Measurements from ENCODE around the gene ZNF217.
"Not testable (repeated sequence)": the region's sequence is repeated elsewhere in the genome, so short reads cannot be mapped to it uniquely, and the experiment has no call there.

ZNF217 gene

DNA sequence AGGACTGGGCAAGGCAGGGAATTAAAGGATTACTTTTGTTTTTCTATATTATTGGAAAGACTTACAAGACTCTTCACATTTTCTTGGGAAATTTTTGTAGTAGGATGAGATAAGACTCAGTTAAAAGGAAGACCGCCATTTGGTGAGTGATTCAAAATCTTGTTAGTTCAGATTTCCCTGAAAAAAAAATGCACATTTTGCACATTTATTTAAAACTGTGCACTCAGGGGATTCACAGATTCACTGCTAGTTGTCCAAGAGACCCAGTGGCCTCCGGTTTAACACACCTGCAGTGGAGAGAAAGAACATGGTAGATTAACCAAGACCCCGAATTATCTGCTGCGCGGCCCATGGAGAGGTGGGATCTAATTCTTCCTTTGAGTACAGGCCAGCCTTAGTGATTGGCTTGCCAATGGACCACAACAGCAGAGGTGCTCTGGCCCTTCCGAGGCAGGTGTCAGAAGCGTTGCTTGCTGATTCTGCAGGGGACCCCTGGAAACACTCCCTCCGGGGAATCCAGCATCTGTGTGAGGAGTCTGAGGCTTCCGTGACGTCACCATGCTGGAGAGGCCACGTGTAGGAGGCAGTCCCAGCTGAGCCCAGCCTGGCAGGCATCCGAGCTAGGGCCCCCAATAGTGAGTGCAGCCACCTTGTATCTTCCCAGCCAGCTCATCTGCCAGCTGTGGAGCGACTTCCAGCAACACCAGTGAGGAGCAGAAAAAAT is 68.9 kb downstream of the ZNF217 start:
- DNase-seq (ENCODE audit: extremely low spot score) = no peak
- ChIA-PET POLR2A (no interaction called here), CTCF (no interaction called here)
- TF ChIP-seq, protein P1, sequence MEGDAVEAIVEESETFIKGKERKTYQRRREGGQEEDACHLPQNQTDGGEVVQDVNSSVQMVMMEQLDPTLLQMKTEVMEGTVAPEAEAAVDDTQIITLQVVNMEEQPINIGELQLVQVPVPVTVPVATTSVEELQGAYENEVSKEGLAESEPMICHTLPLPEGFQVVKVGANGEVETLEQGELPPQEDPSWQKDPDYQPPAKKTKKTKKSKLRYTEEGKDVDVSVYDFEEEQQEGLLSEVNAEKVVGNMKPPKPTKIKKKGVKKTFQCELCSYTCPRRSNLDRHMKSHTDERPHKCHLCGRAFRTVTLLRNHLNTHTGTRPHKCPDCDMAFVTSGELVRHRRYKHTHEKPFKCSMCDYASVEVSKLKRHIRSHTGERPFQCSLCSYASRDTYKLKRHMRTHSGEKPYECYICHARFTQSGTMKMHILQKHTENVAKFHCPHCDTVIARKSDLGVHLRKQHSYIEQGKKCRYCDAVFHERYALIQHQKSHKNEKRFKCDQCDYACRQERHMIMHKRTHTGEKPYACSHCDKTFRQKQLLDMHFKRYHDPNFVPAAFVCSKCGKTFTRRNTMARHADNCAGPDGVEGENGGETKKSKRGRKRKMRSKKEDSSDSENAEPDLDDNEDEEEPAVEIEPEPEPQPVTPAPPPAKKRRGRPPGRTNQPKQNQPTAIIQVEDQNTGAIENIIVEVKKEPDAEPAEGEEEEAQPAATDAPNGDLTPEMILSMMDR (IDR thresholded peaks at IDR 0.05; ENCODE audit: control extremely low read depth, extremely low read depth, low read depth, missing control alignments) = no peak

DNA sequence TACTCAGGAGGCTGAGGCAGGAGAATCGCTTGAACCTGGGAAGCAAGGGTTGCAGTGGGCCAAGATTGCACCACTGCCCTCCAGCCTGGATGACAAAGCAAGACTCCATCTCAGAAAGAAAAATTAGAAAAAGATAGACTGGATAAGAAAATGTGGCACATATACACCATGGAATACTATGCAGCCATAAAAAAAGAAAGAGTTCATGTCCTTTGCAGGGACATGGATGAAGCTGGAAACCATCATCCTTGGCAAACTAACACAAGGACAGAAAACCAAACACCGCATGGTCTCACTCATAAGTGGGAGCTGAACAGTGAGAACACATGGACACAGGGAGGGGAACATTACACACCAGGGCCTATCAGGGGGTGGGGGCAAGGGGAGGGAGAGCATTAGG is 70.0 kb downstream of the ZNF217 start:
- POLR2A ChIA-PET; CTCF ChIA-PET; DNase-seq (ENCODE audit: extremely low spot score): not testable (repeated sequence)

DNA sequence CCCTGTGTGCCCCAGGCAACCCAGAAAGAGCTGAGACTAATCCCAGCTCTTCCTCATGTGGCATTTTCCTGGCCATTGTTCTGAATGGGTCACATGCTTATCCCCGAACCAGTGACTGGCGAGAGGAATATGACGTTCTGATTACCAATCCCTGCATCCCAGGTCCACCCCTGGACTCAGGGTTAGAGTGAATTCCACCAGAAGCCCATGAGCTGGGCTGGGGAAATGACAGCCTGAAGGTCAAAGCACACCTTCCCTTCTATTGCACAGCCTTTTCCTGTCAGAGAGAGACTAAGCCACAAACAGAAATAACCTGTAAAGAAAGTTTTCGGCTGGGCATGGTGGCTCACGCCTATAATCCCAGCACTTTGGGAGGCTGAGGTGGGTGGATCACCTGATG is 70.9 kb downstream of the ZNF217 start:
- TF ChIP-seq, protein P1 (IDR thresholded peaks at IDR 0.05; ENCODE audit: control extremely low read depth, extremely low read depth, low read depth, missing control alignments) = no peak
- POLR2A ChIA-PET = no interaction called here
- DNase-seq (ENCODE audit: extremely low spot score) = no peak
- CTCF ChIA-PET = no interaction called here

DNA sequence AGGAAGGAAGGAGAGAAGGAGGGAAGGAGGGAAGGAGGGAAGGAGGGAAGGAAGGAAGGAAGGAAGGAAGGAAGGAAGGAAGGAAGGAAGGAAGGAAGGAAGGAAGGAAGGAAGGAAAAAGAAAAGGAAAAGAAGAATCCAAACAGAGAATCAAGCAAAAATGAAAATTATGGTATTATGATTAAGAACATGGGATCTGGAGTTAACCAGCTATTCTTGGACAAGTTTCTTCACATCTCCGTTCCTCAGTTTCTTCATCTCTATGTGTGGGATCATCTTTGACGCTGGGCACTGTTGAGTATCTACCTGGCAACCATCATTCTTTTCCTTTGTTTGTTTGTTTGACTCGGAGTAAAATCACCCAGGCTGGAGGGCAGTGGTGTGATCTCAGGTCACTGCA is 71.6 kb downstream of the ZNF217 start:
- TF ChIP-seq, protein P1 (IDR thresholded peaks at IDR 0.05; ENCODE audit: control extremely low read depth, extremely low read depth, low read depth, missing control alignments) = no peak
- ChIA-PET CTCF (no interaction called here), POLR2A (no interaction called here)
- DNase-seq (ENCODE audit: extremely low spot score) = no peak

DNA sequence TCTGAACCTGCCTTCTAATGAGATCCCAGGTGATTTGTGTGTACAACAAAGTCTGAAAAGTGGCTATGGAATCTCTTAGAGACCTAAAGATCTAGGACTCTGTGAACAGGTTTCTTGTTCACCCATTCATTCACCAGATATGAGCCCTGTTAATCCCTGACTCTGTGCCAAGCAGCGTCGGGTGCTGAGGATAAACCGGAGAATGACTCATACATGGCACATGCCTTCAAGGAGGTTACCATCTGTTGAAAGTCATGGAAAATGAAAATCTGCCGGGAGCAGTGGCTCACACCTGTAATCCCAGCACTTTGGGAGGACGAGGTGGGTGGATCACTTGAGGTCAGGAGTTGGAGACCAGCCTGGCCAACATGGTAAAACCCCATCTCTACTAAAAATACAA is 72.2 kb downstream of the ZNF217 start:
- POLR2A ChIA-PET; DNase-seq (ENCODE audit: extremely low spot score); CTCF ChIA-PET: not testable (repeated sequence)

DNA sequence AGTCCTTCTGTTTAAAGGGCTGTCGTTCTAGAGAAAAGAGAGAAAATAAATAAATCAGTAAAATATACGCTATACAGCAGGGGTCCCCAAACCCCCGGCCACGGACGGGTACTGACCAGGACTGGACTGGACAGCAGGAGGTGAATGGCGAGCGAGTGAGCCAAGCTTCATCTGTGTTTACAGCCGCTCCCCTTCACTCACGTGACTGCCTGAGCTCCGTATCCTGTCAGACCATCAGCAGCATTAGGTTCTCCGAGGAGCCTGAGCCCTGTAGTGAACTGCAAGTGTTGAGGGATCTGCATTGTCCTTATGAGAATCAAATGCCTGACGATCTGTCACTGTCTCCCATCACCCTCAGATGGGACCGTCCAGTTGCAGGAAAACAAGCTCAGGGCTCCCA is 76.5 kb downstream of the ZNF217 start:
- DNase-seq (ENCODE audit: extremely low spot score) = no peak
- ChIA-PET POLR2A (no interaction called here), CTCF (interaction anchor here (0.8 kb wide), 1 partner anchor 13 kb away, joined by 3 read pairs; no protein-coding TSS in a partner anchor)
- TF ChIP-seq, protein P1 (IDR thresholded peaks at IDR 0.05; ENCODE audit: control extremely low read depth, extremely low read depth, low read depth, missing control alignments) = no peak
